ENCODE data around the gene LRRC30.

LRRC30 gene

GRCh38 chr18:7242926-7243325, 12.0 kb downstream of the LRRC30 start:
- no peak for DNase-seq

DNA sequence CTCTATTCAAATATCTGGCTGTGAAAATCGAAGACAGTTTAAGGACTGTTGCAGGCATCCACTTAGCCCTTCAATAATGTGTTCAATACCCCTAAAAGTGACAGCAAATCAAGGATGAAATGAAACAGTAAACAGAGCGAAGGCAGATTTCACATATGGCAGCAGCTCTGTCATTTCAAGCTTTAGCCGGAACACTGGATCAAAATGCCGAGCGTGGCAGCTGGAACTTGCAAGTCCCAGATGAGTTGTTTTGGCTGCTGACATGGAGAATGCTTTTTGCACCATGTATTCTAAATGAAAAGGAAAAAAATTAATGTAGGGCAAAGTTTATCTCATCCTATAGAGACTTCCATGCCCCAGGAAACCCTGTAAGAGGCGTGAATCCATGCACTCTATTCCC, 18.0 kb downstream of the LRRC30 start:
- no peak for DNase-seq

GRCh38 chr18:7254163-7254562, 23.3 kb downstream of the LRRC30 start:
- no peak for DNase-seq

- no peak for DNase-seq
Observed at GRCh38 chr18:7255054-7255453, 24.2 kb downstream of the LRRC30 start.

GRCh38 chr18:7255643-7256042, 24.8 kb downstream of the LRRC30 start:
- DNase-seq: no peak

DNA sequence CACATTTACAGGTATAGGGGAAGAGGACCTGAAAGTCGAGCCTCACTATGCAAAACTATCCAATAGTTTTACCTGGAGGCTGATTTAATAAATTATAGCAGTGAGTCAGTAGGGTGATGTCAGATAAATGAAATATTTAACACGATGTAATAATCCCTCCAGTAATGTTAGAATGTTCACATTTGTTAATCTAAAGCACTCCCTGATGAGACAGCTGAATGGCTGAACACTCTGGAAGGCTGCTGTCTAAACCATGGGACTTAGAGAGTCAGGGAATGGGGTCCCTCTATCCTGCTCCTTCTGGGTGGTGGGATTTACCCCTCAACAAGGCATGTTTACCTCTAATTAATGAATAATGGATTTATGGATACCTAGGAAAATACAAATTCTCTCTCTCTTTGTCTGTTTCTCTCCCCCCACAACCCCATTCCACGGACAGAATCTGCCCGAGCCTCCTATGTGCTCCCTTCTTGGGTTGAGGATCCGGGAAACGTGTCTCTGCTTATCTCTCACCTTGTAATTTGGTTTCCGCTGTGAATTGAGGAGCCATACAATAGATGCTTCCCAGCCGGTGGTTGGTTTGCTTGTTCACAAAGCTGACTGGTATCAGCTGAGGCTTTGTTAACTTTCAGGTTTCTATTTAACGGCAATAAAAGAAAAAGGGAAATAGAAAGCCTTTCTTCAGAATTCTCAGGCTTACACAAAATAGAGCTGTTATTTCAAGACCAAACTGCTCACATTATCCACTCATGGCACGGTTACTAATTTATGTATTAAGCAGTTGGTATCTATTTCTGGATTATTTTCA, 25.9 kb downstream of the LRRC30 start:
- no peak for DNase-seq

GRCh38 chr18:7257426-7257740, 26.5 kb downstream of the LRRC30 start:
- no peak for DNase-seq

DNA sequence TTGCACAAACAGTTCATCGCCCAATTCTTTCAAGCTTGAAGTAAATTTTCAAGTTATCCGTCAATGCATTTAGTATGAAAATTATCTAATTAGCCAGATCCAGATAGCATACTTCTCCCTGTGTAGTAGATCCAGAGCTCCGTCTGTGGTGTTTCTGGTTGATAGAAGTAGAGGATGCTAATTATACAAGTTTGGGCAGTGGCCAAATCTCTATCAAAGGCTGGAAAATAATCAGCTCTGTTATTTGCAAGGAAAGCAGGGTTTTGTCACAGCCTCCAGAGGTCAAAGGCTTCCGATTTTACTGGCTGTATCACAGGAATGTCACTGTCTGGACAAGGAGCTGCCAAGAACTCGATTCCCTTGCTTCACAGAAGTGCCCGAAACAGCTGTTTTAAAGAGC, 28.6 kb downstream of the LRRC30 start:
- no peak for DNase-seq

- DNase-seq: no peak
Observed at GRCh38 chr18:7261199-7261598, 30.3 kb downstream of the LRRC30 start.

DNA sequence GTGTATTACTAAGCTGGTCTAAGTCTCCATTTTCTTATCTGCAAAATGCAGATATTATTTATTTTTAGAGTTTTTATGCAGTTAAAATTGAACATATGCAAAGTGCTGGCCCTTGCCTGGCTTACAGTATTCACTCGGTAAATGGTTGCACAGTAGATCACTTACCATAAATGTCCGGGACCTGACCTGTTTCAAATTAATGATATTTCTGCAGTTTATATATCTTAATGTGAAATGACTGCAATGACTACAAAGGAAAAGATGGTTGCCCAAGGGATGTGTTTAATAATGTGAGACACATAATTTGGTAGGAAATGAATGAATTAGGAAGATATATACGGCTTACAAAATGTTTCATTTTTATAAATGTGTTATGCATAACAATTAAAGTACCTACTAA, 37.1 kb downstream of the LRRC30 start:
- no peak for DNase-seq

- DNase-seq: no peak
Observed at GRCh38 chr18:7269942-7270341, 39.1 kb downstream of the LRRC30 start.

DNA sequence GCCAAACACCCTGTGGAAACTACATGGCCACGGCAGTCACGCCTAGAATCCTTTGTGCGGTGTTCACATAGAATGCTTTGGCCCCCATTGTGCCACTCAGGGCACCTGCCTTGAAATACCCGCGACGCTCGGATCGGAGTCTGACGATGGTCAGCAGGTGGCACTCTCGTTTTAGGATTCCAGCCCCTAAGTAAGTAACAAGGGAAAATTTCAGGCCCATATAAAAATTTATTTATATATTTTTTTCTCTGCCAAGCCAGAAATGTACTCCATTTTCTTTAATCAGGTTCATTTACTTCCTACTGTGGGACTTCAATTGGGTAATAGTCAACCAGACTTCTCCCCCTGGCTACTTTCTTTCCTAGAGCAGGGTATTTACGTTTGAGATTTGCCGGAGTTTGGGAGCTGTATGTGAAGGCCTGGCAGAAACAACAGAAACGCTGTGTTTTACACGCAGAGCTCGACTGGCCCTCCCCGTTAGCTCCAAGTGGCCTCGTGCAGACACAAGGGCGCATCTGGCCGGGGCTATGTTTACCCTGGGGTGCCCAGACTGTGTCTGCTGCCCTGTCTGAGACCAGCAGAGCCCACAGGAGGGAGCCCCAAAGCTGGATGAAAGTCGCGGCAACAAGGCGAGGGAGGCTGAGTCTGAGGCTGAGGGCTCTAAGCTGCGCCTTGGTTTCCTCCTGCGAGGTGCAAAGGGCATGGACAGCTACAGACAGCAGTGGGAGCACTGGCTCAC, 41.6 kb downstream of the LRRC30 start:
- peak; percentile 59 to 76 for DNase-seq

- peak in 1 of 2 donors; percentile 5 for DNase-seq
Observed at GRCh38 chr18:7273301-7273921, 42.5 kb downstream of the LRRC30 start.

GRCh38 chr18:7281579-7281978, 50.7 kb downstream of the LRRC30 start:
- DNase-seq: no peak
